Measurements from ENCODE around the gene GSK3A.

- no peak for TF ChIP-seq POLR2A (IDR thresholded peaks at IDR 0.05; ENCODE audit: low read depth, low read length)
- TF ChIP-seq POLR2AphosphoS5 (IDR thresholded peaks at IDR 0.05; ENCODE audit: low read depth, low read length), result no peak
- no peak for TF ChIP-seq TAF1 (IDR thresholded peaks at IDR 0.05; ENCODE audit: low read depth, low read length)
- no peak for TF ChIP-seq SPI1 (IDR thresholded peaks at IDR 0.05; ENCODE audit: low read depth, low read length)
- TF ChIP-seq POU2F2 (IDR thresholded peaks at IDR 0.05; ENCODE audit: low read depth, low read length), result no peak
- no peak for TF ChIP-seq PAX5 (IDR thresholded peaks at IDR 0.05; ENCODE audit: insufficient read depth, low read length, severe bottlenecking)
Observed at GRCh38 chr19:42232435-42232834, 10.0 kb downstream of the GSK3A start.

All from GM12891 (cell line).